ENCODE data around the gene ZNF521. TPM values are rescaled to one million over a fixed set of nuclear protein-coding genes. Genes with fewer than 3 reads are reported as not detected.

The ZNF521 gene
- total and polyA plus RNA-seq, 2 of the 13 experiments (the other 11 are each of a cell fraction or from before 2014, with no cell fraction given) = 0.02 TPM; not detected in 1

DNA sequence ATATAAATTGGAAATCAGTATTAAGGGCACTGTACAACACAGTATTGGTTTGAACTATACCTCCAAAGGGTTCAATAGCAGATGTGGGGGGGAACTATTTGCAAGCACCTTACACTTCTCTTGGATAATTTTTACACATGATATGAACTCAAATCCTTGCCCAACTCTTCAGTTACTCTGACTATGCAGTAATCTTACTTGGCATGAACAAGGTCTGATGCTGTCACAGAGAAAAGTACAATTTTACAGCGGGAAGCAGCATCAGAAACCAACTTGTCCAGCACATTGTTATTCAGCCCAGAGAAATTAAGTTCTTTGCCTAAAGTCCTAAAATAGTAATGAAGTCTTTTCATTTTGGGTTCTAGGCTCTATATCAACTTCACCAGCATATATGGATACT is 98.2 kb downstream of the ZNF521 start (continued):
- TF ChIP-seq, protein P1, sequence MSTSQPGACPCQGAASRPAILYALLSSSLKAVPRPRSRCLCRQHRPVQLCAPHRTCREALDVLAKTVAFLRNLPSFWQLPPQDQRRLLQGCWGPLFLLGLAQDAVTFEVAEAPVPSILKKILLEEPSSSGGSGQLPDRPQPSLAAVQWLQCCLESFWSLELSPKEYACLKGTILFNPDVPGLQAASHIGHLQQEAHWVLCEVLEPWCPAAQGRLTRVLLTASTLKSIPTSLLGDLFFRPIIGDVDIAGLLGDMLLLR (CRISPR knock-in tag; IDR thresholded peaks at IDR 0.05) = no peak

DNA sequence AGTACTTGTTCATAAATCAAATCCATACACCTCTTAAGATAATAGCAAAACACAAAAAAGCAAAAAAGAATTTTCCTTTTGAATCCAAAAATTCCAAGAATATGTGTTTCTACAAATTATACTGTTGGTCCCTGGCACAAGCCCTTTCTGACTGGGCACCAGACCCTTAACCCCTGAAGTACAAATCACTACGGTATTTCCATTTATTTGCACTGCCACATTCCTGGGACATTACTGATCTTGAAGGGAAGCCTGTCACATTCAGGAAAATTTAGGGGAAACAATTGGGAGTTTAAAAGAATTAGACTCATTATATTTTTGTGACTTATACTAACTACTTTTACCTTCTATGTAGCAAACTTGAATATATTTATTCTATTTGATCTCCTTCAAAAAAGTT is 98.8 kb downstream of the ZNF521 start:
- H3K27me3 ChIP-seq (ENCODE audit: control insufficient read depth in 1 of 2, insufficient read depth in 2 of 2, low read length in 2 of 2) = no peaks in the 10 kb centered on the region; a peak in 1 of 5 replicates
- no peak overlapping the region for H3K9ac ChIP-seq (ENCODE audit: insufficient read depth, low read depth, low read length)
- H3K79me2 ChIP-seq (ENCODE audit: insufficient read depth, low read length) = no peaks in the 10 kb centered on the region
- H3K4me3 ChIP-seq (replicated peaks in 1 of 3; ENCODE audit: insufficient read depth in 1 of 3, low read depth in 2 of 3, low read length in 3 of 3) = no peak overlapping the region
- DNase-seq (ENCODE audit: low spot score) (no peak), ATAC-seq (no peak), FAIRE-seq (no peak)
- no peak overlapping the region for H3K4me2 ChIP-seq (ENCODE audit: low read depth, low read length)
- intact Hi-C loops (cut with micrococcal nuclease; ENCODE audit: unreplicated experiment) = no loop called here
- in situ Hi-C loops (cut with HindIII; ENCODE audit: extremely low pct_ligation_motif_present, low pct_unique_long_range_greater_than_20kb) = no loop called here
- POLR2A ChIA-PET = no interaction called here
- no TSS peak for BruUV-seq (replicated peaks)
- H3K36me3 ChIP-seq (replicated peaks in 1 of 2; ENCODE audit: control insufficient read depth in 1 of 2, insufficient read depth in 2 of 2, low read length in 2 of 2) = no peaks in the 10 kb centered on the region
- no peak overlapping the region for H2AFZ ChIP-seq (ENCODE audit: low read length)
- no peaks in the 10 kb centered on the region for H3K4me1 ChIP-seq (ENCODE audit: insufficient read depth, low read length)
- TF ChIP-seq, protein P2, sequence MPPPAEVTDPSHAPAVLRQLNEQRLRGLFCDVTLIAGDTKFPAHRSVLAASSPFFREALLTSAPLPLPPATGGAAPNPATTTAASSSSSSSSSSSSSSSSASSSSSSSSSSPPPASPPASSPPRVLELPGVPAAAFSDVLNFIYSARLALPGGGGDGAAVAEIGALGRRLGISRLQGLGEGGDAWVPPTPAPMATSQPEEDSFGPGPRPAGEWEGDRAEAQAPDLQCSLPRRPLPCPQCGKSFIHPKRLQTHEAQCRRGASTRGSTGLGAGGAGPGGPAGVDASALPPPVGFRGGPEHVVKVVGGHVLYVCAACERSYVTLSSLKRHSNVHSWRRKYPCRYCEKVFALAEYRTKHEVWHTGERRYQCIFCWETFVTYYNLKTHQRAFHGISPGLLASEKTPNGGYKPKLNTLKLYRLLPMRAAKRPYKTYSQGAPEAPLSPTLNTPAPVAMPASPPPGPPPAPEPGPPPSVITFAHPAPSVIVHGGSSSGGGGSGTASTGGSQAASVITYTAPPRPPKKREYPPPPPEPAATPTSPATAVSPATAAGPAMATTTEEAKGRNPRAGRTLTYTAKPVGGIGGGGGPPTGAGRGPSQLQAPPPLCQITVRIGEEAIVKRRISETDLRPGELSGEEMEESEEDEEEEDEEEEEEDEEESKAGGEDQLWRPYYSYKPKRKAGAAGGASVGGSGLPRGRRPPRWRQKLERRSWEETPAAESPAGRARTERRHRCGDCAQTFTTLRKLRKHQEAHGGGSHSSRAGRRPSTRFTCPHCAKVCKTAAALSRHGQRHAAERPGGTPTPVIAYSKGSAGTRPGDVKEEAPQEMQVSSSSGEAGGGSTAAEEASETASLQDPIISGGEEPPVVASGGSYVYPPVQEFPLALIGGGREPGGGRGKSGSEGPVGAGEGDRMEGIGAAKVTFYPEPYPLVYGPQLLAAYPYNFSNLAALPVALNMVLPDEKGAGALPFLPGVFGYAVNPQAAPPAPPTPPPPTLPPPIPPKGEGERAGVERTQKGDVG (CRISPR knock-in tag; IDR thresholded peaks at IDR 0.05; ENCODE audit: borderline replicate concordance) = no peak
- no peak for TF ChIP-seq CHD2 (IDR thresholded peaks at IDR 0.05; ENCODE audit: low read depth, low read length)
- TF ChIP-seq, protein P3, sequence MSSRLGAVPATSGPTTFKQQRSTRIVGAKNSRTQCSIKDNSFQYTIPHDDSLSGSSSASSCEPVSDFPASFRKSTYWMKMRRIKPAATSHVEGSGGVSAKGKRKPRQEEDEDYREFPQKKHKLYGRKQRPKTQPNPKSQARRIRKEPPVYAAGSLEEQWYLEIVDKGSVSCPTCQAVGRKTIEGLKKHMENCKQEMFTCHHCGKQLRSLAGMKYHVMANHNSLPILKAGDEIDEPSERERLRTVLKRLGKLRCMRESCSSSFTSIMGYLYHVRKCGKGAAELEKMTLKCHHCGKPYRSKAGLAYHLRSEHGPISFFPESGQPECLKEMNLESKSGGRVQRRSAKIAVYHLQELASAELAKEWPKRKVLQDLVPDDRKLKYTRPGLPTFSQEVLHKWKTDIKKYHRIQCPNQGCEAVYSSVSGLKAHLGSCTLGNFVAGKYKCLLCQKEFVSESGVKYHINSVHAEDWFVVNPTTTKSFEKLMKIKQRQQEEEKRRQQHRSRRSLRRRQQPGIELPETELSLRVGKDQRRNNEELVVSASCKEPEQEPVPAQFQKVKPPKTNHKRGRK (CRISPR knock-in tag; IDR thresholded peaks at IDR 0.05) = no peak
- no peak for TF ChIP-seq ZNF3 (CRISPR knock-in tag; IDR thresholded peaks at IDR 0.05)
- TF ChIP-seq ZKSCAN8 (CRISPR knock-in tag; IDR thresholded peaks at IDR 0.05; ENCODE audit: borderline replicate concordance) = no peak
- TF ChIP-seq, protein P4, sequence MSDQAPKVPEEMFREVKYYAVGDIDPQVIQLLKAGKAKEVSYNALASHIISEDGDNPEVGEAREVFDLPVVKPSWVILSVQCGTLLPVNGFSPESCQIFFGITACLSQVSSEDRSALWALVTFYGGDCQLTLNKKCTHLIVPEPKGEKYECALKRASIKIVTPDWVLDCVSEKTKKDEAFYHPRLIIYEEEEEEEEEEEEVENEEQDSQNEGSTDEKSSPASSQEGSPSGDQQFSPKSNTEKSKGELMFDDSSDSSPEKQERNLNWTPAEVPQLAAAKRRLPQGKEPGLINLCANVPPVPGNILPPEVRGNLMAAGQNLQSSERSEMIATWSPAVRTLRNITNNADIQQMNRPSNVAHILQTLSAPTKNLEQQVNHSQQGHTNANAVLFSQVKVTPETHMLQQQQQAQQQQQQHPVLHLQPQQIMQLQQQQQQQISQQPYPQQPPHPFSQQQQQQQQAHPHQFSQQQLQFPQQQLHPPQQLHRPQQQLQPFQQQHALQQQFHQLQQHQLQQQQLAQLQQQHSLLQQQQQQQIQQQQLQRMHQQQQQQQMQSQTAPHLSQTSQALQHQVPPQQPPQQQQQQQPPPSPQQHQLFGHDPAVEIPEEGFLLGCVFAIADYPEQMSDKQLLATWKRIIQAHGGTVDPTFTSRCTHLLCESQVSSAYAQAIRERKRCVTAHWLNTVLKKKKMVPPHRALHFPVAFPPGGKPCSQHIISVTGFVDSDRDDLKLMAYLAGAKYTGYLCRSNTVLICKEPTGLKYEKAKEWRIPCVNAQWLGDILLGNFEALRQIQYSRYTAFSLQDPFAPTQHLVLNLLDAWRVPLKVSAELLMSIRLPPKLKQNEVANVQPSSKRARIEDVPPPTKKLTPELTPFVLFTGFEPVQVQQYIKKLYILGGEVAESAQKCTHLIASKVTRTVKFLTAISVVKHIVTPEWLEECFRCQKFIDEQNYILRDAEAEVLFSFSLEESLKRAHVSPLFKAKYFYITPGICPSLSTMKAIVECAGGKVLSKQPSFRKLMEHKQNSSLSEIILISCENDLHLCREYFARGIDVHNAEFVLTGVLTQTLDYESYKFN (CRISPR knock-in tag; conservative IDR thresholded peaks at IDR 0.05) = no peak
- TF ChIP-seq ZNF556 (CRISPR knock-in tag; IDR thresholded peaks at IDR 0.05; ENCODE audit: borderline replicate concordance) = no peak
- TF ChIP-seq RNF2 (conservative IDR thresholded peaks at IDR 0.05; ENCODE audit: low read depth) = no peak
- no peak for TF ChIP-seq JDP2 (CRISPR knock-in tag; IDR thresholded peaks at IDR 0.05; ENCODE audit: borderline replicate concordance)
- CTCF ChIA-PET (ENCODE audit: low intra/inter-chr PET ratio, low total read pairs) = no interaction called here
- WGBS (ENCODE audit: low lambda C conversion rate) = 0% methylated on average over 1 of the region's 1 CpG
- H3K9me3 ChIP-seq (ENCODE audit: low read length) = no peaks in the 10 kb centered on the region
- no peak overlapping the region for H3K27ac ChIP-seq (ENCODE audit: extremely low read length, insufficient read depth, low read length)
- H4K20me1 ChIP-seq (ENCODE audit: insufficient read depth, low read length) = no peaks in the 10 kb centered on the region
